WTC11 (cell line): ENCODE data around the gene GGNBP2. TPM values are rescaled to one million over a fixed set of nuclear protein-coding genes. Genes with fewer than 3 reads are reported as not detected.

Experiments used
- ATAC-seq: fragments of 200-7000 bp; cut with Tn5 transposase; 2 replicates; pipeline ENCODE4 v1.10.0; 2021; ENCODE audit warnings: mild to moderate bottlenecking, moderate library complexity
- CTCF ChIA-PET: fragments of 300-600 bp; sonication (Branson Sonifier 250); formaldehyde crosslinking; loops from one replicate; lab custom pipeline; 2021; ENCODE audit warnings: antibody characterized with exemption; lab: Charles Lee
- POLR2A ChIA-PET: fragments of 350-600 bp; sonication (Branson Sonifier 250); formaldehyde crosslinking; loops from one replicate; lab custom pipeline; 2021; ENCODE audit warnings: antibody characterized with exemption; lab: Charles Lee
- DNase-seq: peaks from one replicate; pipeline ENCODE4 v3.0.0; 2021; ENCODE audit warnings: low spot score
- H3K27ac Mint-ChIP-seq: 2 replicates; pipeline ENCODE4 v1.8.0; 2021; ENCODE audit warnings: mixed read lengths
- H3K27me3 Mint-ChIP-seq: 2 replicates; pipeline ENCODE4 v1.8.0; 2021; ENCODE audit warnings: low read depth, mild to moderate bottlenecking, moderate library complexity, mixed read lengths
- H3K36me3 Mint-ChIP-seq: 2 replicates; pipeline ENCODE4 v1.8.0; 2021; ENCODE audit warnings: mixed read lengths
- H3K4me1 Mint-ChIP-seq: 2 replicates; pipeline ENCODE4 v1.8.0; 2022; ENCODE audit warnings: mixed read lengths
- H3K4me3 Mint-ChIP-seq: 2 replicates; pipeline ENCODE4 v1.8.0; 2021; ENCODE audit warnings: mild to moderate bottlenecking, moderate library complexity, mixed read lengths
- H3K9me3 Mint-ChIP-seq: 2 replicates; pipeline ENCODE4 v1.8.0; 2021; ENCODE audit warnings: mixed read lengths
- ELF4 ChIP-seq: sonication (generic); formaldehyde crosslinking; IDR thresholded peaks from 2 replicates; pipeline ENCODE4 v1.8.1; 2022; ENCODE audit warnings: low read depth, mild to moderate bottlenecking, moderate library complexity, missing genetic modification reagents
- FOXK1 ChIP-seq: sonication (generic); formaldehyde crosslinking; IDR thresholded peaks from 2 replicates; pipeline ENCODE4 v1.8.0; 2022; ENCODE audit warnings: mild to moderate bottlenecking, moderate library complexity, missing genetic modification reagents
- JUN ChIP-seq: sonication (generic); formaldehyde crosslinking; IDR thresholded peaks from 2 replicates; pipeline ENCODE4 v1.8.0; 2023; ENCODE audit warnings: mild to moderate bottlenecking, missing genetic modification reagents
- MXD4 ChIP-seq: fragments of 250-450 bp; sonication (Bioruptor Pico); IDR thresholded peaks from 2 replicates; pipeline ENCODE4 v1.8.0; 2021; ENCODE audit warnings: mild to moderate bottlenecking, moderate library complexity, borderline replicate concordance
- NFE2L1 ChIP-seq: sonication (generic); formaldehyde crosslinking; IDR thresholded peaks from 2 replicates; pipeline ENCODE4 v1.8.1; 2023; ENCODE audit warnings: missing genetic modification reagents
- NR3C1 ChIP-seq: sonication (generic); formaldehyde crosslinking; conservative IDR thresholded peaks from 2 replicates; pipeline ENCODE4 v1.8.1; 2023; ENCODE audit warnings: low read depth, mild to moderate bottlenecking, missing genetic modification reagents
- OVOL2 ChIP-seq: fragments of 250-450 bp; sonication (Bioruptor Pico); IDR thresholded peaks from 2 replicates; pipeline ENCODE4 v1.9.0; 2021; ENCODE audit warnings: mild to moderate bottlenecking, borderline replicate concordance
- RELA ChIP-seq: sonication (generic); formaldehyde crosslinking; IDR thresholded peaks from 2 replicates; pipeline ENCODE4 v1.8.1; 2022; ENCODE audit warnings: missing genetic modification reagents, mild to moderate bottlenecking, borderline replicate concordance
- SP1 ChIP-seq: sonication (generic); formaldehyde crosslinking; conservative IDR thresholded peaks from 2 replicates; pipeline ENCODE4 v1.8.1; 2022; ENCODE audit warnings: missing genetic modification reagents
- TEAD4 ChIP-seq: sonication (generic); formaldehyde crosslinking; IDR thresholded peaks from 2 replicates; pipeline ENCODE4 v1.8.0; 2022; ENCODE audit warnings: mild to moderate bottlenecking, missing genetic modification reagents
- ZBTB21 ChIP-seq: sonication (generic); formaldehyde crosslinking; IDR thresholded peaks from 2 replicates; pipeline ENCODE4 v1.8.1; 2023; ENCODE audit warnings: mild to moderate bottlenecking, missing genetic modification reagents, borderline replicate concordance
- ZNF121 ChIP-seq: sonication (generic); formaldehyde crosslinking; IDR thresholded peaks from 2 replicates; pipeline ENCODE4 v1.8.0; 2023; ENCODE audit warnings: missing genetic modification reagents
- ZNF671 ChIP-seq: fragments of 250-450 bp; sonication (Bioruptor Pico); IDR thresholded peaks from 2 replicates; pipeline ENCODE4 v1.8.0; 2021; ENCODE audit warnings: mild to moderate bottlenecking
- total RNA-seq: library from RNA; stranded (reverse); gene quantifications from 3 replicates; pipeline ENCODE4 v1.2.3, GENCODE V29; 2021
- TF ChIP-seq, protein P1 (sequence below): fragments of 250-450 bp; sonication (Bioruptor Pico); IDR thresholded peaks from 2 replicates; pipeline ENCODE4 v1.9.0; 2021; ENCODE audit warnings: mild to moderate bottlenecking
- TF ChIP-seq, protein P2 (sequence below): sonication (generic); formaldehyde crosslinking; IDR thresholded peaks from 2 replicates; pipeline ENCODE4 v1.8.1; 2022; ENCODE audit warnings: low read depth, mild to moderate bottlenecking, moderate library complexity, missing genetic modification reagents, borderline replicate concordance
- TF ChIP-seq, protein P3 (sequence below): sonication (generic); formaldehyde crosslinking; IDR thresholded peaks from 2 replicates; pipeline ENCODE4 v1.8.0; 2022; ENCODE audit warnings: missing genetic modification reagents
- TF ChIP-seq, protein P4 (sequence below): sonication (generic); formaldehyde crosslinking; IDR thresholded peaks from 2 replicates; pipeline ENCODE4 v1.8.1; 2023; ENCODE audit warnings: mild to moderate bottlenecking, missing genetic modification reagents, moderate library complexity
- TF ChIP-seq, protein P5 (sequence below): sonication (generic); formaldehyde crosslinking; IDR thresholded peaks from 2 replicates; pipeline ENCODE4 v1.8.0; 2022; ENCODE audit warnings: mild to moderate bottlenecking, missing genetic modification reagents
- TF ChIP-seq, protein P6 (sequence below): sonication (generic); formaldehyde crosslinking; IDR thresholded peaks from 2 replicates; pipeline ENCODE4 v1.8.0; 2022; ENCODE audit warnings: mild to moderate bottlenecking, missing genetic modification reagents

Gene GGNBP2
- total RNA-seq, 1 experiment from 2014 or later: 49.6 TPM

DNA sequence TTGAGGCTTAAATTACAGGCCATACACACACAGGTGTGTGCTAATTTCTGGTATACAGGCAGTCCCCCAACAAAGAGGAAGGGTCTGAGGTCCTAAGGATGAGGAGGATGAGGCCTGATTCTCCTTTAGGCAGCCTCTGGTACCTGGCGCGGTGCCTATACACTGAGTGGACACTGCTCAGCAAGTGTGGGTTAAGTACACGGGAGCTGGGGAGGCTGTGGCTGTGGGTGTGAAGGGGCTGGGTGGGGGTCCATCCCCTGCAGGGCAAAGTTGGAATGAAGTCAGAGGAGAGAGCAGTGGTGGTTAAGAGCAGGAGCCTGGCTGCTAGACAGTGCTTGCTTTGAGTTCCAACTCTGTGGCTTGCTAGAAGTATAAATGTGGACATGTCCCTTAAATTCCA, 67.6 kb downstream of the GGNBP2 start (continued):
- TF ChIP-seq, protein P1, sequence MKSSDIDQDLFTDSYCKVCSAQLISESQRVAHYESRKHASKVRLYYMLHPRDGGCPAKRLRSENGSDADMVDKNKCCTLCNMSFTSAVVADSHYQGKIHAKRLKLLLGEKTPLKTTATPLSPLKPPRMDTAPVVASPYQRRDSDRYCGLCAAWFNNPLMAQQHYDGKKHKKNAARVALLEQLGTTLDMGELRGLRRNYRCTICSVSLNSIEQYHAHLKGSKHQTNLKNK (CRISPR knock-in tag): no peak
- TF ChIP-seq, protein P2, sequence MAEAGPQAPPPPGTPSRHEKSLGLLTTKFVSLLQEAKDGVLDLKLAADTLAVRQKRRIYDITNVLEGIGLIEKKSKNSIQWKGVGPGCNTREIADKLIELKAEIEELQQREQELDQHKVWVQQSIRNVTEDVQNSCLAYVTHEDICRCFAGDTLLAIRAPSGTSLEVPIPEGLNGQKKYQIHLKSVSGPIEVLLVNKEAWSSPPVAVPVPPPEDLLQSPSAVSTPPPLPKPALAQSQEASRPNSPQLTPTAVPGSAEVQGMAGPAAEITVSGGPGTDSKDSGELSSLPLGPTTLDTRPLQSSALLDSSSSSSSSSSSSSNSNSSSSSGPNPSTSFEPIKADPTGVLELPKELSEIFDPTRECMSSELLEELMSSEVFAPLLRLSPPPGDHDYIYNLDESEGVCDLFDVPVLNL (CRISPR knock-in tag): no peak
- TF ChIP-seq SP1: no peak

DNA sequence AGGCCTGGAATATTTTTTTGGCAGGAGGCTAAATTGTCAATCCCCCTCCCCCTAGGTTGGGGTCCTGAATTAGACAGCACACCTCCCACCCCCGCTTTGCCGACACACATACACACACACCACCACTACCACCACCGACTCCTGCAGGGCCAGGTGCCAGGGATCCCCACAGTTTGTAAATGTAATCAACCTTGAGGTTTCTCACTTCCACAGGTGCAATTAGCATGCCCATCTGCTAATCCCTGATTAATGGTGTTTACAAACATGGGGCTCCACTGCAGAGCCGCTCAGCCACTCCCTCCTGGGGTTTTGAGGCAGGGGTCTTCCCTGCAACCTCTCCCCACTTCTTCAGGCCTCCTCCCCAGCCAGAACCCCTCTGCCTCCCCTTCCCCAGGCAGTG, 68.4 kb downstream of the GGNBP2 start:
- Mint-ChIP-seq H3K9me3 (peaks cover 8% of the 10 kb centered on the region; the same call in 1 of the 2 replicates), H3K27ac (0 out of 2 replicates have a peak overlapping the region, but pooled peaks have one; percentile 43), H3K4me1 (peaks cover 44% of the 10 kb centered on the region), H3K36me3 (peaks cover 9% of the 10 kb centered on the region), H3K27me3 (no peaks in the 10 kb centered on the region), H3K4me3 (no peak overlapping the region)
- ChIA-PET CTCF (interaction anchor here (1.8 to 8.1 kb wide), 3 partner anchors 10 to 143 kb away, joined by 6 to 87 read pairs (median 60); partner anchors contain the start of gene MRM1), POLR2A (interaction anchor here (1.9 kb wide), 1 partner anchor 11 kb away, joined by 9 read pairs; the partner anchor contains the start of gene MRM1)
- DNase-seq (no peak), ATAC-seq (no peak)
- TF ChIP-seq NR3C1 (CRISPR knock-in tag): no peak
- 0 out of 2 replicates have a peak, but pooled peaks have one; percentile 16 for TF ChIP-seq FOXK1 (CRISPR knock-in tag)

DNA sequence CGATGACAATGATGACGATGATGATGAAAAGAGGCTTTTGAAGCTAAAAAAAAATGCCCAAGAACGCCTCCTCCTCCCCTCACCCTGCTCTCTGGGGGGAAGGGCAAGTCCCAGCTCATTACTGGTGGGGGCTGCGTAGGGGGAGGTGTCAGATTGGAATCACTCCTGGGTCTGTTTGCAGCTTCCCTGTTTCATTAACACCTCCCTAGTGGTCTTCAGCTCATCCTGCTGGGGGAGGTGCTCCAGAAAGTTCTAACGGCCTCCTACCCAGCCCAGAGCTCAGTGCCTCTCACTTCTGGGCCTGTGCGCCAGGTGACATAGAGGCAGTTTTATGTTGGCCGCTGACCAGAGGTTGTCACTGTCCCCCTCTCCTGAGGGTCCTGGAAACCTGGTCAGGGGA, 69.4 kb downstream of the GGNBP2 start:
- H3K27me3 Mint-ChIP-seq: no peaks in the 10 kb centered on the region; the same call in 1 of the 2 replicates
- no peak for ATAC-seq
- H3K9me3 Mint-ChIP-seq: peaks cover 8% of the 10 kb centered on the region; the same call in 1 of the 2 replicates
- POLR2A ChIA-PET: interaction anchor here (0.5 to 1.9 kb wide), 3 partner anchors 12 to 598 kb away, joined by 3 to 9 read pairs (median 7); partner anchors contain the start of gene MRM1
- no peak for DNase-seq
- no peak overlapping the region for H3K27ac Mint-ChIP-seq
- no peak overlapping the region for H3K4me3 Mint-ChIP-seq
- no peak for TF ChIP-seq ZBTB21 (CRISPR knock-in tag)
- TF ChIP-seq, protein P3, sequence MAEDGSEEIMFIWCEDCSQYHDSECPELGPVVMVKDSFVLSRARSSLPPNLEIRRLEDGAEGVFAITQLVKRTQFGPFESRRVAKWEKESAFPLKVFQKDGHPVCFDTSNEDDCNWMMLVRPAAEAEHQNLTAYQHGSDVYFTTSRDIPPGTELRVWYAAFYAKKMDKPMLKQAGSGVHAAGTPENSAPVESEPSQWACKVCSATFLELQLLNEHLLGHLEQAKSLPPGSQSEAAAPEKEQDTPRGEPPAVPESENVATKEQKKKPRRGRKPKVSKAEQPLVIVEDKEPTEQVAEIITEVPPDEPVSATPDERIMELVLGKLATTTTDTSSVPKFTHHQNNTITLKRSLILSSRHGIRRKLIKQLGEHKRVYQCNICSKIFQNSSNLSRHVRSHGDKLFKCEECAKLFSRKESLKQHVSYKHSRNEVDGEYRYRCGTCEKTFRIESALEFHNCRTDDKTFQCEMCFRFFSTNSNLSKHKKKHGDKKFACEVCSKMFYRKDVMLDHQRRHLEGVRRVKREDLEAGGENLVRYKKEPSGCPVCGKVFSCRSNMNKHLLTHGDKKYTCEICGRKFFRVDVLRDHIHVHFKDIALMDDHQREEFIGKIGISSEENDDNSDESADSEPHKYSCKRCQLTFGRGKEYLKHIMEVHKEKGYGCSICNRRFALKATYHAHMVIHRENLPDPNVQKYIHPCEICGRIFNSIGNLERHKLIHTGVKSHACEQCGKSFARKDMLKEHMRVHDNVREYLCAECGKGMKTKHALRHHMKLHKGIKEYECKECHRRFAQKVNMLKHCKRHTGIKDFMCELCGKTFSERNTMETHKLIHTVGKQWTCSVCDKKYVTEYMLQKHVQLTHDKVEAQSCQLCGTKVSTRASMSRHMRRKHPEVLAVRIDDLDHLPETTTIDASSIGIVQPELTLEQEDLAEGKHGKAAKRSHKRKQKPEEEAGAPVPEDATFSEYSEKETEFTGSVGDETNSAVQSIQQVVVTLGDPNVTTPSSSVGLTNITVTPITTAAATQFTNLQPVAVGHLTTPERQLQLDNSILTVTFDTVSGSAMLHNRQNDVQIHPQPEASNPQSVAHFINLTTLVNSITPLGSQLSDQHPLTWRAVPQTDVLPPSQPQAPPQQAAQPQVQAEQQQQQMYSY (CRISPR knock-in tag): peak; percentile 49; the same call in 1 of the 2 replicates
- H3K36me3 Mint-ChIP-seq: peaks cover 9% of the 10 kb centered on the region
- peaks cover 37% of the 10 kb centered on the region for H3K4me1 Mint-ChIP-seq
- CTCF ChIA-PET: interaction anchor here (1.8 to 8.1 kb wide), 3 partner anchors 11 to 142 kb away, joined by 6 to 87 read pairs (median 60); partner anchors contain the start of gene MRM1

DNA sequence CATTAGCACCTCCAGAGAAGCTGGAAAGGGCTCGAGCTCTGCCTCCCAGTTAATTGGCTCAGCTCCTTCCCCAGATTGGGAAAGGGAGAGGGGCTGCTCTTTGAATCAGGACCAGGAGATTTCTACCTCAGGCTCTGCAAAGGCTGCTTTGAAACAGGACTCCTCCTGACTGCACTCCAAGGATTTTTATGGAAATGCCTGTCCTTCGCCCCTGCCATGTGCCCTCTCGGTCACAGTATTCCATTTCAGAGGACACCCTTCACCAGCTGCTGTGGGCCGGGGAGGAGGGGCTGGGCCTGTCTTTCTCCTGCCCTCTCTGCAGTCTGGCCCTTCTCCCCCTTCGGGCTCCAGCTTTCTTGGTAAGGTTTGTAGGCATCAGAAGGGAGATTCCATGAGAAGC, 70.2 kb downstream of the GGNBP2 start:
- Mint-ChIP-seq H3K9me3 (peaks cover 8% of the 10 kb centered on the region; the same call in 1 of the 2 replicates), H3K27me3 (no peaks in the 10 kb centered on the region; the same call in 1 of the 2 replicates), H3K4me1 (peaks cover 35% of the 10 kb centered on the region), H3K36me3 (peaks cover 9% of the 10 kb centered on the region), H3K27ac (peak overlapping the region; percentile 78; the same call in 1 of the 2 replicates), H3K4me3 (no peak overlapping the region)
- POLR2A ChIA-PET: interaction anchor here (1.9 kb wide), 1 partner anchor 13 kb away, joined by 9 read pairs; the partner anchor contains the start of gene MRM1
- TF ChIP-seq ELF4 (CRISPR knock-in tag): no peak
- TF ChIP-seq ZNF671 (CRISPR knock-in tag): no peak
- TF ChIP-seq MXD4 (CRISPR knock-in tag): no peak
- no peak for TF ChIP-seq JUN (CRISPR knock-in tag)
- TF ChIP-seq, protein P4, sequence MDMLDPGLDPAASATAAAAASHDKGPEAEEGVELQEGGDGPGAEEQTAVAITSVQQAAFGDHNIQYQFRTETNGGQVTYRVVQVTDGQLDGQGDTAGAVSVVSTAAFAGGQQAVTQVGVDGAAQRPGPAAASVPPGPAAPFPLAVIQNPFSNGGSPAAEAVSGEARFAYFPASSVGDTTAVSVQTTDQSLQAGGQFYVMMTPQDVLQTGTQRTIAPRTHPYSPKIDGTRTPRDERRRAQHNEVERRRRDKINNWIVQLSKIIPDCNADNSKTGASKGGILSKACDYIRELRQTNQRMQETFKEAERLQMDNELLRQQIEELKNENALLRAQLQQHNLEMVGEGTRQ (CRISPR knock-in tag): no peak
- no peak for TF ChIP-seq RELA (CRISPR knock-in tag)
- TF ChIP-seq, protein P5, sequence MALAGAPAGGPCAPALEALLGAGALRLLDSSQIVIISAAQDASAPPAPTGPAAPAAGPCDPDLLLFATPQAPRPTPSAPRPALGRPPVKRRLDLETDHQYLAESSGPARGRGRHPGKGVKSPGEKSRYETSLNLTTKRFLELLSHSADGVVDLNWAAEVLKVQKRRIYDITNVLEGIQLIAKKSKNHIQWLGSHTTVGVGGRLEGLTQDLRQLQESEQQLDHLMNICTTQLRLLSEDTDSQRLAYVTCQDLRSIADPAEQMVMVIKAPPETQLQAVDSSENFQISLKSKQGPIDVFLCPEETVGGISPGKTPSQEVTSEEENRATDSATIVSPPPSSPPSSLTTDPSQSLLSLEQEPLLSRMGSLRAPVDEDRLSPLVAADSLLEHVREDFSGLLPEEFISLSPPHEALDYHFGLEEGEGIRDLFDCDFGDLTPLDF (CRISPR knock-in tag): no peak
- no peak for TF ChIP-seq TEAD4 (CRISPR knock-in tag)
- no peak for TF ChIP-seq ZNF121
- TF ChIP-seq, protein P6, sequence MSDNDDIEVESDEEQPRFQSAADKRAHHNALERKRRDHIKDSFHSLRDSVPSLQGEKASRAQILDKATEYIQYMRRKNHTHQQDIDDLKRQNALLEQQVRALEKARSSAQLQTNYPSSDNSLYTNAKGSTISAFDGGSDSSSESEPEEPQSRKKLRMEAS: no peak
- no peak for TF ChIP-seq NFE2L1 (CRISPR knock-in tag)
- TF ChIP-seq OVOL2 (CRISPR knock-in tag): no peak
- DNase-seq (no peak), ATAC-seq (peak; percentile 22; the same call in 1 of the 2 replicates)
- CTCF ChIA-PET: interaction anchor here (1.2 to 8.1 kb wide), 4 partner anchors 11 to 433 kb away, joined by 5 to 87 read pairs (median 33); partner anchors contain the start of gene MRM1
